OCI-M2 (cell line): Measurements from ENCODE around the gene IL1RL2.

ENCODE experiments used
- DNase-seq: peaks from one replicate; lab custom pipeline; 2025; ENCODE audit not compliant: unreplicated experiment; lab: John Stamatoyannopoulos, UW

IL1RL2 gene

GRCh38 chr2:102158011-102158755 is 28.6 kb upstream of the IL1RL2 start:
- DNase-seq = no peak

GRCh38 chr2:102159295-102159694 is 27.5 kb upstream of the IL1RL2 start:
- DNase-seq = no peak

GRCh38 chr2:102166189-102166845 is 20.5 kb upstream of the IL1RL2 start:
- DNase-seq = no peak

GRCh38 chr2:102168026-102168771 is 18.6 kb upstream of the IL1RL2 start:
- no peak for DNase-seq

- DNase-seq = no peak
These were observed 14.9 kb upstream of the IL1RL2 start for GRCh38 chr2:102171946-102172345.

GRCh38 chr2:102172745-102173144 is 14.1 kb upstream of the IL1RL2 start:
- DNase-seq = no peak

- no peak for DNase-seq
These were observed 10.7 kb upstream of the IL1RL2 start for GRCh38 chr2:102176172-102176571.

- no peak for DNase-seq
These were observed 8.9 kb upstream of the IL1RL2 start for GRCh38 chr2:102177814-102178478.

- DNase-seq = no peak
These were observed 7.8 kb upstream of the IL1RL2 start for GRCh38 chr2:102179061-102179460.

GRCh38 chr2:102179788-102180686 is 6.8 kb upstream of the IL1RL2 start:
- DNase-seq = no peak

GRCh38 chr2:102180687-102180999 is 6.2 kb upstream of the IL1RL2 start:
- DNase-seq = no peak

- DNase-seq = no peak
These were observed 5.4 kb upstream of the IL1RL2 start for GRCh38 chr2:102181376-102181775.

- DNase-seq = no peak
These were observed 4.7 kb upstream of the IL1RL2 start for GRCh38 chr2:102181919-102182635.

- no peak for DNase-seq
These were observed 2.8 kb upstream of the IL1RL2 start for GRCh38 chr2:102184018-102184417.

GRCh38 chr2:102184568-102184967 is 2.3 kb upstream of the IL1RL2 start:
- no peak for DNase-seq

GRCh38 chr2:102185347-102185746 is 1.5 kb upstream of the IL1RL2 start:
- no peak for DNase-seq

GRCh38 chr2:102187496-102188150 is 800 bp downstream of the IL1RL2 start:
- no peak for DNase-seq

GRCh38 chr2:102190430-102191107 is 3.7 kb downstream of the IL1RL2 start:
- no peak for DNase-seq

- no peak for DNase-seq
These were observed 4.7 kb downstream of the IL1RL2 start for GRCh38 chr2:102191501-102191900.
